GM12873 (cell line): ENCODE data around the gene CNOT8.

Experiments used
- TF ChIP-seq, protein P1 (sequence below): IDR thresholded peaks from 2 replicates; pipeline ENCODE4 v1.5.1; 2012; ENCODE audit warnings: low read depth, mild to moderate bottlenecking, moderate library complexity, low read length, control low read depth; ENCODE audit not compliant: insufficient read depth; ENCODE audit errors: missing control alignments

Gene CNOT8

DNA sequence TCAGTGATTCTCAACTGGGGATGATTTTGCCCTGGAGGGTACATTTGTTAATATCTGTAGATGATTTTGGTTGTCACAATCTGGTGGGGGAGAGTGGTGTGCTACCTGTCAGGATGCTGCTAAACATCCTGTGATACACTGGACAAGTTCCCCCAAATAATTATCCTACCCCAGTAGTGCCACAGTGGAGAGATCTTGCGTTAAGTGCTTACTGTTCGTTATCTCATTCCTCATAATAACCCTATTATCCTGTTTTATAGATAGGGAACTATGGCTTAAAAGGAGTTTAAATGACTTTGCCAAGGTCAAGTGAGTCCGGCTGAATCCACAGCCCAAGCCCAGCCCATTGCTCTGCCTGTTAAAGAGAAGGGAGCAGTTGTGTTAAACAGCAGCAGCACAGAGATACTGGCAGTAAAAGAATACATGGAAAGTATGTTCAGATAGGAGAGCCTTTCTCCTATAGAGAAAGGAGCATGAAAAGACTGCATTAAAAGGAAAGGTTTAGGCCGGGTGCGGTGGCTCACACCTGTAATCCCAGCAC is 15.4 kb downstream of the CNOT8 start:
- TF ChIP-seq, protein P1, sequence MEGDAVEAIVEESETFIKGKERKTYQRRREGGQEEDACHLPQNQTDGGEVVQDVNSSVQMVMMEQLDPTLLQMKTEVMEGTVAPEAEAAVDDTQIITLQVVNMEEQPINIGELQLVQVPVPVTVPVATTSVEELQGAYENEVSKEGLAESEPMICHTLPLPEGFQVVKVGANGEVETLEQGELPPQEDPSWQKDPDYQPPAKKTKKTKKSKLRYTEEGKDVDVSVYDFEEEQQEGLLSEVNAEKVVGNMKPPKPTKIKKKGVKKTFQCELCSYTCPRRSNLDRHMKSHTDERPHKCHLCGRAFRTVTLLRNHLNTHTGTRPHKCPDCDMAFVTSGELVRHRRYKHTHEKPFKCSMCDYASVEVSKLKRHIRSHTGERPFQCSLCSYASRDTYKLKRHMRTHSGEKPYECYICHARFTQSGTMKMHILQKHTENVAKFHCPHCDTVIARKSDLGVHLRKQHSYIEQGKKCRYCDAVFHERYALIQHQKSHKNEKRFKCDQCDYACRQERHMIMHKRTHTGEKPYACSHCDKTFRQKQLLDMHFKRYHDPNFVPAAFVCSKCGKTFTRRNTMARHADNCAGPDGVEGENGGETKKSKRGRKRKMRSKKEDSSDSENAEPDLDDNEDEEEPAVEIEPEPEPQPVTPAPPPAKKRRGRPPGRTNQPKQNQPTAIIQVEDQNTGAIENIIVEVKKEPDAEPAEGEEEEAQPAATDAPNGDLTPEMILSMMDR = no peak

DNA sequence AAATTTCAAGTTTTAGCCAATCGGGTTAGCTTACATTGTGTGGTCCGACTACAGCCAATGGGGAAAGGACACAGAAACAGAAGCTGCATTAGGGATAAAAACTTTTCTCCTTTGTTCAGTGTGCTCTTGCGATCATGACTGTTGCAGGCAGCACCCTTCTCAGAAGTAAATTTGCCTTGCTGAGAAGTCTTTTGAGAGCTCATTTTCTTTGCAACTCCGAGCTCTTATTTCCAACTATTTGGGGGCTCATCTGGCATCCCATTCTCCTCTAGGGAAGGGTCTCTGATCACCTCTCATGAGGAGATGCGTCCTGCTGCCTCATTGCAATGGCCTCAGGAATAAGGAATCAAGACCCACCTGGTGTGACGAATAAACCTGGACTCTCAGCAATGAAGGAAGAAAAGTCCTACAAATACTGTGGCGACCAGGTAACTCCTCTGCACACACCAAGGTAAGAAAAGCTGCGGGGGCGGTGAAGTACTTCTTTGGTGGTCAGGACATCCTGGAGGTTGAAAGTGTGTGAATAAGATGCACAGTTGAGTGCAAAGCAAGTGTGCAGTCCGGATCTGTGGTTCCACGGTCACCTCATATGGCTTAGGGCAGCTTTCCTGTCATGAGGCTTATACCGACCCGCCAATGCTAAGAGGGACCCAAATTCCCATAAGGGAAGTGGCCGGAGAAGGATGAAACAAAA is 20.4 kb downstream of the CNOT8 start:
- TF ChIP-seq, protein P1 = no peak

DNA sequence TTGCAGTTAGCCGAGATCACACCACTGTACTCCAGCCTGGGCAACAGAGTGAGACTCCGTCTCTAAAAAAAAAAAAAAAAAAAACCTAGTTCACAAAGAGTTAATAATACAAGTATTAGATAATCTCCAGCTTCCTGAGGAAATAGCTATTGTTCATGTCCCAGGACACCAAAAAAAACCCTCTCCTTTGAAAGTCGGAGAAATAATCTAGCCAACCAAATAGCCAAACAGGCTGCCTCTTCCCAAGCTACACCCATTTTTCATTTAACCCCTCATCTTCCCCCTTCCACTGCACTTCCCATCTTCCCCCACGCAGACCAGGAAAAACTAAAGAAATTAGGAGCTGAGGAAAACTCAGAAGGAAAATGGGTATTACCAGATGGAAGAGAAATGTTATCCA is 23.6 kb downstream of the CNOT8 start:
- TF ChIP-seq, protein P1 = no peak

DNA sequence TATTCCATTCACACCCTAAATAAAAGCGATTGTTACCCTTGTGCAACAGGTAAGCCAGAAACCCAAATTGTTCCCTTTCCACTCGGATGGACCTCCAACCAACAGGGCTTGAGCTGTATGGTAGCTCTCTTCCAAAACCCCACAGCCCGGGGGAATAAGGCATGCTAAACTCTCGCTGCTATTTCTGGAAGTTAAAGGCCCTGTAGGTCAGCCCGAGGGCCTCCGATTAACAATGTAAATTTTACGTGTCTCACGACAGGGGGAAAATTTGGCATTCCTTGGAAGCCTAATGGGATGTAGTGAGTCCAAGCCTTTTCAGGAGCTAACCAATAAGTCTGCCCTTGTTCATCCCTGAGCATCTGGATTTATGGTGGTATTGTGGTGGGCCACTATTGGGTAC is 26.0 kb downstream of the CNOT8 start:
- TF ChIP-seq, protein P1 = no peak

DNA sequence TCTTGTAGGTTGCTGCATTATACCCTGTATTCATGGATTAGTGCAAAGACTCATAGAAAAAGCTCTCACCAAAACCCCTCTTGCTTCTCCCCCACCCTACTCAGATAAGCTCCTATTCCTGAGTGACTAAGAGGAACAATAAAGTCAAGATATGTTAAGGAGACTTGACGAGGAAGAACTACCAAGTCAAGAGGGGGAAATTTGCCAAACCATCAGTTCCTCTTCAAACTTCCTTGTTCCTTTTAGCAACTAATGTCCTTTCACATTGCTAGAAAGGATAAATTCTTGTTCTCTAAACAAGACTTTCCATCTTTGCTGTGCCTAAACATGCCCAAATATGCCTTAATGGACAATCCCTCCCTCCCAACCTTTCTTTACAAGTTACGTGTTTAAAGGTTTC is 27.0 kb downstream of the CNOT8 start:
- TF ChIP-seq, protein P1 = no peak

DNA sequence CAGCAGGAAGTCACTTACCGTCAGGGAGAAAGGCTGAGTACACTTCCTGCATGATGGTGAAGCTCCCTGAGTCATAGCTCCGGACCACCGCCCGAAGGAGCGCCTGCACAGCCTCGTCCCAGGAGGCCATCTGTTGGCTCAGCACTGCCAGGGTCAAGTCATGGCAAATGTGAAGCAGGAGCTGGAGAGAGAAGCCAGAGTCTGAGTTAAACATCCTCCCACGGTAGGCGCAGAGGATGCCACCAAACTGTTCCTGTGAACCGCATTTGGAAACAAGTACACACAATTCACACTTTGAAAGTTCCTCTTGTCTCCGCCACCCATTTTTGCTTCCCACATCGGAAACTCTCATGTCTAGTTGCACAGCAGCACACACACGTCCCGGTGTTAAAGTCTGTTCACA is 33.9 kb downstream of the CNOT8 start:
- TF ChIP-seq, protein P1 = no peak

DNA sequence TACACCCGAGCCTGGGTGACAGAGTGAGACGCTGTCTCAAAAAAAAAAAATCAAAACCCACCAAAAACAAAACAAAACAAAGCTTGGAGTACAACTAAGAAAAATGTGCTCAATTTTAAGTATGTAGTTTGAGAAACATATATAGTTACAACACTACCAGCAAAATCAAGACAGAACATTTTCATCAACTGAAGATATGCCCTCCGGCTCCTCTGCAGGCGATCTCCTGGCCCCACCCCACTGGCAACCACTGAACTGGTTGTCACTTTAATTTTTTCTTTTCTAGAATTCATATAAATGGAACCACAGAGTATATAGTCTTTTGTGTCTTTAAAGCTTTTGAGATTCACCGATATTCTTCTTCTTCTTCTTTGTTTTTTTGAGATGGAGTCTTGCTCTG is 35.0 kb downstream of the CNOT8 start:
- TF ChIP-seq, protein P1 = no peak
